Stomach (tissue), 4 donors: ENCODE measurements around the gene SCP2.

Experiments
- POLR2A ChIP-seq, 4 donors: fragments of 450-650 bp; IDR thresholded peaks; one replicate each; pipeline ENCODE4 v1.6.1; 2016; ENCODE audit warnings: antibody characterized with exemption in 4 of 4, control low read depth in 2 of 4, mild to moderate bottlenecking in 1 of 4, moderate library complexity in 1 of 4
- TF ChIP-seq, protein P1 (sequence below), 7 experiments: fragments of 450-650 bp in 4 of 7; fragments of 200-600 bp in 3 of 7; sonication (generic) in 3 of 7; IDR thresholded peaks; one replicate each; pipeline ENCODE4 v1.5.1; 2016 to 2019; ENCODE audit warnings: antibody characterized with exemption in 7 of 7, control low read depth in 2 of 7, mild to moderate bottlenecking in 1 of 7

- TF ChIP-seq, protein P1, sequence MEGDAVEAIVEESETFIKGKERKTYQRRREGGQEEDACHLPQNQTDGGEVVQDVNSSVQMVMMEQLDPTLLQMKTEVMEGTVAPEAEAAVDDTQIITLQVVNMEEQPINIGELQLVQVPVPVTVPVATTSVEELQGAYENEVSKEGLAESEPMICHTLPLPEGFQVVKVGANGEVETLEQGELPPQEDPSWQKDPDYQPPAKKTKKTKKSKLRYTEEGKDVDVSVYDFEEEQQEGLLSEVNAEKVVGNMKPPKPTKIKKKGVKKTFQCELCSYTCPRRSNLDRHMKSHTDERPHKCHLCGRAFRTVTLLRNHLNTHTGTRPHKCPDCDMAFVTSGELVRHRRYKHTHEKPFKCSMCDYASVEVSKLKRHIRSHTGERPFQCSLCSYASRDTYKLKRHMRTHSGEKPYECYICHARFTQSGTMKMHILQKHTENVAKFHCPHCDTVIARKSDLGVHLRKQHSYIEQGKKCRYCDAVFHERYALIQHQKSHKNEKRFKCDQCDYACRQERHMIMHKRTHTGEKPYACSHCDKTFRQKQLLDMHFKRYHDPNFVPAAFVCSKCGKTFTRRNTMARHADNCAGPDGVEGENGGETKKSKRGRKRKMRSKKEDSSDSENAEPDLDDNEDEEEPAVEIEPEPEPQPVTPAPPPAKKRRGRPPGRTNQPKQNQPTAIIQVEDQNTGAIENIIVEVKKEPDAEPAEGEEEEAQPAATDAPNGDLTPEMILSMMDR (IDR thresholded peaks at IDR 0.05): no peak
- TF ChIP-seq POLR2A (IDR thresholded peaks at IDR 0.05): no peak
Measured at GRCh38 chr1:53044926-53045325, 117.8 kb downstream of the SCP2 start.
